Measurements from ENCODE around the gene FTO.

GRCh38 chr16:53936529-53936928 is 232.6 kb downstream of the FTO start:
- no peak for TF ChIP-seq CTCF (IDR thresholded peaks at IDR 0.05)
- no peak for TF ChIP-seq POLR2AphosphoS5 (IDR thresholded peaks at IDR 0.05)
- TF ChIP-seq POLR2A (IDR thresholded peaks at IDR 0.05): no peak
- no peak for TF ChIP-seq EP300 (IDR thresholded peaks at IDR 0.05)
